Astrocyte of the spinal cord (primary cell): ENCODE measurements around the gene LRRC34.

Experiments
- DNase-seq: peaks from one replicate; pipeline ENCODE4 v3.0.0; 2011; ENCODE audit warnings: low read depth, low spot score
- H3K4me3 ChIP-seq: 2 replicates; pipeline ENCODE4 v1.5.1; 2011; ENCODE audit warnings: low read depth, mild to moderate bottlenecking, low read length, moderate library complexity
- in situ Hi-C: cut with HindIII; loops from 2 replicates; pipeline ENCODE4 v1.10.0; 2017; ENCODE audit warnings: low sequenced_read_pairs
- TF ChIP-seq, protein P1 (sequence below): IDR thresholded peaks from 2 replicates; pipeline ENCODE4 v1.5.1; 2012; ENCODE audit warnings: low read depth, mild to moderate bottlenecking, low read length, inconsistent platforms

Gene LRRC34

DNA sequence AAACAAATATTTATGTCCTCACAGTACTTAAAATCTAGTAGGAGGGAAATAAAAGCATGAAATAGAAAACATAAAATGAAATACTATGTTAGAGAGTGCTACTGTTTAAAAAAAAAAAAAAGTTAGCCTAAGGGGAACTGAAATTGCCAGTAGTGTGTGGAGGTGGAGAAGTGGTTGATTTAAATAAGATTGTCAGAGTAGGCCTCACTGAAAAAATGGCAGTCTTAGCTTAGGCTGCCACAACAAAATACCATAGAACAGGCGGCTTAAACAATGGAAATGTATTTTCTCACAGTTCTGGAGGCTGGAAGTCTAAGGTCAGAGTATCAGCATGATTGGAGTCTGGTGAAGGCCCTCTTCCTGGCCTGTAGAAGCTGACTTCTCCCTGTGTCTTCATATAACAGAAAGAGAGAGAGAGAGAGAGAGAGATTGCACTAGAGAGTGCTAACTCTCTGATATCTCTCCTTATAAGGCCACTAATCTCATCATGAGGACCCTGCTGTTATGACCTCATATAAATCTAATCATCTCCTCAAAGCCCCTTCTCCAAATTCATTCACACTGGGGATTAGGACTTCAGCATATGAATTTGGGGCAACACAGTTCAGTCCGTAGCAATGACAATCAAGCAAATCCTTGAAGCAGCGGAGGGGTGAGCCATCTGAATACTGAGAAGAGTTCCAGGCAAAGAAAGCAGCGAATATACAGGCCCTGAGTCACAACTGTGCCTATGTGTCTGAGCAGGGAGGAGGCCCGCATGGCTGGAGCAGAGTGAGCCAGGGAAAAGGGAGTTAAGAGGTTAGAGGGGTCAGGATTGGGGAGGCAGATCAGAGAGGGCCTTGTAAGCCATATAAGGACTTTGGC is 23.6 kb upstream of the LRRC34 start:
- TF ChIP-seq, protein P1, sequence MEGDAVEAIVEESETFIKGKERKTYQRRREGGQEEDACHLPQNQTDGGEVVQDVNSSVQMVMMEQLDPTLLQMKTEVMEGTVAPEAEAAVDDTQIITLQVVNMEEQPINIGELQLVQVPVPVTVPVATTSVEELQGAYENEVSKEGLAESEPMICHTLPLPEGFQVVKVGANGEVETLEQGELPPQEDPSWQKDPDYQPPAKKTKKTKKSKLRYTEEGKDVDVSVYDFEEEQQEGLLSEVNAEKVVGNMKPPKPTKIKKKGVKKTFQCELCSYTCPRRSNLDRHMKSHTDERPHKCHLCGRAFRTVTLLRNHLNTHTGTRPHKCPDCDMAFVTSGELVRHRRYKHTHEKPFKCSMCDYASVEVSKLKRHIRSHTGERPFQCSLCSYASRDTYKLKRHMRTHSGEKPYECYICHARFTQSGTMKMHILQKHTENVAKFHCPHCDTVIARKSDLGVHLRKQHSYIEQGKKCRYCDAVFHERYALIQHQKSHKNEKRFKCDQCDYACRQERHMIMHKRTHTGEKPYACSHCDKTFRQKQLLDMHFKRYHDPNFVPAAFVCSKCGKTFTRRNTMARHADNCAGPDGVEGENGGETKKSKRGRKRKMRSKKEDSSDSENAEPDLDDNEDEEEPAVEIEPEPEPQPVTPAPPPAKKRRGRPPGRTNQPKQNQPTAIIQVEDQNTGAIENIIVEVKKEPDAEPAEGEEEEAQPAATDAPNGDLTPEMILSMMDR = no peak
- no peak for DNase-seq
- H3K4me3 ChIP-seq = no peak overlapping the region
- in situ Hi-C loops = no loop called here

DNA sequence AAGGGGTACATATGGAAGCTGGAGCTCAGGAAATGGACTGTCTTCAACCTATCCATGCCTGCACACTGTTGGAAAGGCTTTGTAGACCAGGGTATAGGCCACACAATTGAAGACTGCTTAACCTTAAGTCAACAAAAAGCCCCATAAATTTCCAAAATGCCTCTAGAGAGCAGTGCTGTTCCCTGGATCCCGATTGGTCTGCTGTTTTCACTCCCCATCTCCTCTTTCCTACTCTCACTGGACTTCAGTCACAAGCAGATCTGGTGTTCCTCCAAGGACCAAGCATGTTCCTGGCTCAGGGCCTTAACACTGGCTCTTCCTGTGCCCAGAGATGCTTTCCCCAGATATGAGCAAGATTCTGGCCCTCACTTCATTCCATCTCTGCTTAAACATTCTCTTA is 22.8 kb upstream of the LRRC34 start:
- in situ Hi-C loops = no loop called here
- H3K4me3 ChIP-seq = no peak overlapping the region
- TF ChIP-seq, protein P1 = no peak
- DNase-seq = no peak

DNA sequence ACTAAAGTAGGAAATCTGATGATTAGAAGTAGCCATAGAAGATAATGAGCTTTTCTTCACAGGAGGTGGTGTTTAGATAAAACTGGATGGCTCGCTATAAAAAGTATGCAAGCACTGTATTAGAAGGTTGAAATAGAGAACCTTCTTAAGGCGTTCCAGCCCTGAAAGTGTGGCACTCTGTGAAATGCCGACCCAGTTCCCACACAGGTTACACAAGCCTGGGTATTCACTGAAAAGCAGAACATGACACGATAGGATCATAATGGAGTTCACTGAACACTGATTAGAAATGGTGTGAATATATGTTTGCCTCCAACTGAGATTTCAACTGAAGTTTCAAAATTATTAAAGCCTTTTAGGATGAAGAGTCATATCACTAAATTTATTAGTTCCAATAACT is 15.0 kb upstream of the LRRC34 start:
- TF ChIP-seq, protein P1 = no peak
- DNase-seq = no peak
- in situ Hi-C loops = no loop called here

DNA sequence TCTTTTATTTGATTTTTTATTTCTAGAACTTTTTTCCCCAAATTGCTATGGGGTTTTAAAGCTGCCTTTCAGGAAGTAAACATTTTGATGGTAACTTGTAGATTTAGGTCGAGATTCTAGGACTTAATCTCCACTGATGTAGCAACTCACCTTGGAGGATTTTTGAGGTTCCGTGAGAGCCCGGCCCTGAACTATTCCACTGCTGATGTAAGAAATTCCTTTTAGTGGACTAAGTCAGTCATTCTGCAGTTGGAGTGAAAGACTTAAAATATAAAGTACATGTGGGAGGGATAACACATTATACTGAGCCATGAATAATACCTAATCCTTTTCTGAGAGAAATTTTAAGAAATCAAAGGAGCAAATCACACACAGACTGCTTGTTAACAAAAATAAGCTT is 12.6 kb upstream of the LRRC34 start:
- TF ChIP-seq, protein P1 = no peak
- DNase-seq = no peak
- H3K4me3 ChIP-seq = no peak overlapping the region
- in situ Hi-C loops = no loop called here

More for the DNA sequence above, 15.0 kb upstream of the LRRC34 start:
- H3K4me3 ChIP-seq = no peak overlapping the region

DNA sequence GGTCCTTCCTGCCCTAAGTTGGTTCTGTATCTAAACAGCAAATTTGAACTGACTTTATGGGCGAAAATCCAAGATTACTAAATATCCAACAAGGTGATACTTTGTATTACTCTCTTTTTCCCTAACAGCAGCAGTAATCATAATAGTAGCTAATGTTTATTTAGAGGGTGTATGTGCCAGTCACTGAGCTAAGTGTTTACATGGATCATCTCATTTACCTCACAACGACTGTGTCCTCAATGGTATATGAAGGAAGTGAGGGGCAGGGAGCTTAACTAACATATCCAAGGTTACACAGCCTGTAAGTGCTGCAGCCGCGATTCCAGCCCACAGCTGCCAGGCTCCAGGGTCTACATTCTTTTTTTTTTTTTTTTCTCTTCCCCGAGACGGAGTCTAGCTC is 10.3 kb upstream of the LRRC34 start:
- in situ Hi-C loops = no loop called here
- TF ChIP-seq, protein P1 = no peak
- no peak overlapping the region for H3K4me3 ChIP-seq
- no peak for DNase-seq

DNA sequence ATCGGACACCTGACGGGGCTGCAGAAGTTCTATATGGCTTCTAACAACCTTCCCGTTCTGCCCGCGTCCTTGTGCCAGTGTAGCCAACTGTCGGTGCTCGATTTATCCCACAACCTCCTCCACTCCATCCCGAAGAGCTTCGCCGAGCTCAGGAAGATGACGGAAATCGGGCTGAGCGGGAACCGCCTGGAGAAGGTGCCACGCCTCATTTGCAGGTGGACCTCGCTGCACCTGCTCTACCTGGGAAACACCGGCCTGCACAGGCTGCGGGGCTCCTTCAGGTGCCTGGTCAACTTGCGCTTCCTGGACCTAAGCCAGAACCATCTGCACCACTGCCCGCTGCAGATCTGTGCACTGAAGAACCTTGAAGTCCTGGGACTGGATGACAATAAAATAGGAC is 9.8 kb upstream of the LRRC34 start:
- no peak overlapping the region for H3K4me3 ChIP-seq
- no peak for DNase-seq
- in situ Hi-C loops = no loop called here
- TF ChIP-seq, protein P1 = no peak
